BJ (cell line): ENCODE data around the gene PABPN1L. TPM values are rescaled to one million over a fixed set of nuclear protein-coding genes. Genes with fewer than 3 reads are reported as not detected.
"Not testable (repeated sequence)": the region's sequence is repeated elsewhere in the genome, so short reads cannot be mapped to it uniquely, and the experiment has no call there.

Experiments used
- CTCF ChIA-PET: fragments of 350-600 bp; formaldehyde crosslinking; extraction: SDS; loops from one replicate; lab custom pipeline; 2021; ENCODE audit warnings: antibody characterized with exemption, inconsistent platforms; lab: Yijun Ruan, JAX
- POLR2A ChIA-PET: fragments of 300-600 bp; sonication (Branson Sonifier 250); formaldehyde crosslinking; extraction: SDS; loops from one replicate; lab custom pipeline; 2021; ENCODE audit warnings: antibody characterized with exemption; lab: Charles Lee
- DNase-seq: peaks from one replicate; pipeline ENCODE4 v3.0.0-alpha.2; 2011; ENCODE audit warnings: low read depth
- H3K27me3 ChIP-seq: 2 replicates; pipeline ENCODE4 v1.6.0; 2011; ENCODE audit warnings: low read length; ENCODE audit not compliant: control insufficient read depth, insufficient read depth
- H3K36me3 ChIP-seq: 2 replicates; pipeline ENCODE4 v1.5.1; 2011; ENCODE audit warnings: low read length; ENCODE audit not compliant: control insufficient read depth, insufficient read depth
- H3K4me3 ChIP-seq: 2 replicates; pipeline ENCODE4 v1.5.1; 2011; ENCODE audit warnings: low read depth, mild to moderate bottlenecking, control low read depth, low read length
- CTCF ChIP-seq: IDR thresholded peaks from 2 replicates; pipeline ENCODE4 v1.5.1; 2011; ENCODE audit warnings: low read depth, mild to moderate bottlenecking, control low read depth, inconsistent platforms, low read length, moderate library complexity; ENCODE audit not compliant: insufficient read depth
- polyA plus RNA-seq: library from polyadenylated mRNA; depleted of rRNA; stranded (reverse); fragments of >200 nt; gene quantifications from 2 replicates; pipeline ENCODE4 v1.2.3, GENCODE V29; 2011

The PABPN1L gene
- polyA plus RNA-seq, 1 experiment: not detected

- CTCF ChIA-PET: interaction anchor here (0.7 kb wide), 1 partner anchor 10 kb away, joined by 3 read pairs; no protein-coding TSS in a partner anchor
- TF ChIP-seq CTCF: no peak
- Histone ChIP-seq H3K4me3 (no peak overlapping the region), H3K27me3 (no peaks in the 10 kb centered on the region), H3K36me3 (peaks cover 10% of the 10 kb centered on the region)
- DNase-seq: no peak
- POLR2A ChIA-PET: no interaction called here
Observed at GRCh38 chr16:88825146-88825545, 41.3 kb downstream of the PABPN1L start.

- TF ChIP-seq CTCF: no peak
- POLR2A ChIA-PET: no interaction called here
Observed at GRCh38 chr16:88824256-88825077, 42.0 kb downstream of the PABPN1L start.

GRCh38 chr16:88823646-88824045 lies 42.8 kb downstream of the PABPN1L start:
- CTCF ChIA-PET, H3K27me3 ChIP-seq, H3K4me3 ChIP-seq, POLR2A ChIA-PET, DNase-seq: not testable (repeated sequence)
- peaks cover 10% of the 10 kb centered on the region for H3K36me3 ChIP-seq

More at GRCh38 chr16:88824256-88825077, 42.0 kb downstream of the PABPN1L start:
- CTCF ChIA-PET: interaction anchor here (0.7 kb wide), 1 partner anchor 9 kb away, joined by 3 read pairs; no protein-coding TSS in a partner anchor
- Histone ChIP-seq H3K36me3 (peaks cover 10% of the 10 kb centered on the region), H3K4me3 (no peak overlapping the region), H3K27me3 (no peaks in the 10 kb centered on the region)
- DNase-seq: no peak

- no peaks in the 10 kb centered on the region for H3K27me3 ChIP-seq
- DNase-seq: no peak
- H3K36me3 ChIP-seq: peaks cover 10% of the 10 kb centered on the region
- H3K4me3 ChIP-seq: no peak overlapping the region
- CTCF ChIA-PET: no interaction called here
- POLR2A ChIA-PET: no interaction called here
- TF ChIP-seq CTCF: no peak
Observed at GRCh38 chr16:88822281-88823040, 44.0 kb downstream of the PABPN1L start.

GRCh38 chr16:88821168-88821850 lies 45.2 kb downstream of the PABPN1L start:
- DNase-seq: no peak
- H3K27me3 ChIP-seq: no peaks in the 10 kb centered on the region
- POLR2A ChIA-PET: no interaction called here
- no peak for TF ChIP-seq CTCF
- CTCF ChIA-PET: interaction anchor here (0.7 to 1.5 kb wide), 2 partner anchors 8 to 10 kb away, joined by 3 read pairs; partner anchors contain the start of gene APRT
- H3K36me3 ChIP-seq: peaks cover 10% of the 10 kb centered on the region
- H3K4me3 ChIP-seq: no peak overlapping the region
